WTC11 (cell line): ENCODE results near the gene TIMM22. TPM values are rescaled to one million over a fixed set of nuclear protein-coding genes. Genes with fewer than 3 reads are reported as not detected.

Experiments
- ATAC-seq: fragments of 200-7000 bp; cut with Tn5 transposase; 2 replicates; pipeline ENCODE4 v1.10.0; 2021; ENCODE audit warnings: mild to moderate bottlenecking, moderate library complexity
- CTCF ChIA-PET: fragments of 300-600 bp; sonication (Branson Sonifier 250); formaldehyde crosslinking; loops from one replicate; lab custom pipeline; 2021; ENCODE audit warnings: antibody characterized with exemption; lab: Charles Lee
- POLR2A ChIA-PET: fragments of 350-600 bp; sonication (Branson Sonifier 250); formaldehyde crosslinking; loops from one replicate; lab custom pipeline; 2021; ENCODE audit warnings: antibody characterized with exemption; lab: Charles Lee
- DNase-seq: peaks from one replicate; pipeline ENCODE4 v3.0.0; 2021; ENCODE audit warnings: low spot score
- H3K27ac Mint-ChIP-seq: 2 replicates; pipeline ENCODE4 v1.8.0; 2021; ENCODE audit warnings: mixed read lengths
- H3K27me3 Mint-ChIP-seq: 2 replicates; pipeline ENCODE4 v1.8.0; 2021; ENCODE audit warnings: low read depth, mild to moderate bottlenecking, moderate library complexity, mixed read lengths
- H3K36me3 Mint-ChIP-seq: 2 replicates; pipeline ENCODE4 v1.8.0; 2021; ENCODE audit warnings: mixed read lengths
- H3K4me1 Mint-ChIP-seq: 2 replicates; pipeline ENCODE4 v1.8.0; 2022; ENCODE audit warnings: mixed read lengths
- H3K4me3 Mint-ChIP-seq: 2 replicates; pipeline ENCODE4 v1.8.0; 2021; ENCODE audit warnings: mild to moderate bottlenecking, moderate library complexity, mixed read lengths
- H3K9me3 Mint-ChIP-seq: 2 replicates; pipeline ENCODE4 v1.8.0; 2021; ENCODE audit warnings: mixed read lengths
- CBFB ChIP-seq: sonication (generic); formaldehyde crosslinking; IDR thresholded peaks from 2 replicates; pipeline ENCODE4 v1.8.1; 2022; ENCODE audit warnings: mild to moderate bottlenecking, low read depth, missing genetic modification reagents
- IRF1 ChIP-seq: sonication (generic); formaldehyde crosslinking; IDR thresholded peaks from 2 replicates; pipeline ENCODE4 v1.8.0; 2023; ENCODE audit warnings: missing genetic modification reagents
- SMAD4 ChIP-seq: sonication (generic); formaldehyde crosslinking; IDR thresholded peaks from 2 replicates; pipeline ENCODE4 v1.8.0; 2022; ENCODE audit warnings: mild to moderate bottlenecking, missing genetic modification reagents
- SOX15 ChIP-seq: fragments of 250-450 bp; sonication (Bioruptor Pico); IDR thresholded peaks from 2 replicates; pipeline ENCODE4 v1.9.0; 2021; ENCODE audit warnings: mild to moderate bottlenecking
- TCF7 ChIP-seq: sonication (generic); formaldehyde crosslinking; IDR thresholded peaks from 2 replicates; pipeline ENCODE4 v1.8.0; 2022; ENCODE audit warnings: mild to moderate bottlenecking, low read depth, missing genetic modification reagents, moderate library complexity
- TEAD4 ChIP-seq: sonication (generic); formaldehyde crosslinking; IDR thresholded peaks from 2 replicates; pipeline ENCODE4 v1.8.0; 2022; ENCODE audit warnings: mild to moderate bottlenecking, missing genetic modification reagents
- ZBTB21 ChIP-seq: sonication (generic); formaldehyde crosslinking; IDR thresholded peaks from 2 replicates; pipeline ENCODE4 v1.8.1; 2023; ENCODE audit warnings: mild to moderate bottlenecking, missing genetic modification reagents, borderline replicate concordance
- total RNA-seq: library from RNA; stranded (reverse); gene quantifications from 3 replicates; pipeline ENCODE4 v1.2.3, GENCODE V29; 2021
- TF ChIP-seq, protein P1 (sequence below): sonication (generic); formaldehyde crosslinking; IDR thresholded peaks from 2 replicates; pipeline ENCODE4 v1.8.0; 2023; ENCODE audit warnings: missing genetic modification reagents, mild to moderate bottlenecking, borderline replicate concordance
- TF ChIP-seq, protein P2 (sequence below): sonication (generic); formaldehyde crosslinking; conservative IDR thresholded peaks from 2 replicates; pipeline ENCODE4 v1.8.1; 2023; ENCODE audit warnings: mild to moderate bottlenecking, low read depth, missing genetic modification reagents, moderate library complexity
- TF ChIP-seq, protein P3 (sequence below): sonication (generic); formaldehyde crosslinking; conservative IDR thresholded peaks from 2 replicates; pipeline ENCODE4 v1.8.1; 2022; ENCODE audit warnings: mild to moderate bottlenecking, missing genetic modification reagents
- TF ChIP-seq, protein P4 (sequence below): fragments of 250-450 bp; sonication (Bioruptor Pico); IDR thresholded peaks from 2 replicates; pipeline ENCODE4 v2.1.2; 2022; ENCODE audit warnings: mild to moderate bottlenecking, moderate library complexity
- TF ChIP-seq, protein P5 (sequence below): sonication (generic); formaldehyde crosslinking; IDR thresholded peaks from 2 replicates; pipeline ENCODE4 v1.8.0; 2022; ENCODE audit warnings: mild to moderate bottlenecking, missing genetic modification reagents

The TIMM22 gene
- total RNA-seq, 1 experiment from 2014 or later: 18.0 TPM

DNA sequence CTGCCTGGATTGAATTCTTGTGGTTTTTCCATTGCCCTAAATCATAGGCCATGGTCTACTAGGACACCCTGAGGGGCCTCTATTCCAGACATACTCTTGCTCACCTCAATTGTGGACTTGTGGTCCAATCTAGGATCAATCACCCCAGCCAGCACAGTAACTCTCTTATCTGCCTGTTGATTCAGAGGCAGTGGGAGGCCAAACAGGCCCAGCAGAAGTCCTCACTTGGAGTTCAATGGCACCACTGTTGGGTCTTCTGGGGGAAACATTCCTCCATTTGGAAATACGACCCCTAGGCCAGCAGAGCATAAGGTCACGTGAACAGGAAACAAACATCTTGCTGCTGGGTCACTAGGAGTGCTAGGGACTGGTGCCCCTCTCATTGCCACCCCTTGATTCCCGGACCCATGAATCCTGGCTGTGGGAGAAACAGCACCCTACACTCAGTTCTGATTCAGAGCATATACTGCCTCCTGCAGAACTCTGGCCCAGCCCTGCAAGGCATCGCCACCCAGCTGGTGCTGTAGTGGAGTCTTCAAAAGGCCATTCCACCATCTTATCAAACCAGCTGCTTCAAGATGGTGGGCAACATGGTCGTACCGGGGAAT, 10.5 kb upstream of the TIMM22 start (continued):
- TF ChIP-seq, protein P1, sequence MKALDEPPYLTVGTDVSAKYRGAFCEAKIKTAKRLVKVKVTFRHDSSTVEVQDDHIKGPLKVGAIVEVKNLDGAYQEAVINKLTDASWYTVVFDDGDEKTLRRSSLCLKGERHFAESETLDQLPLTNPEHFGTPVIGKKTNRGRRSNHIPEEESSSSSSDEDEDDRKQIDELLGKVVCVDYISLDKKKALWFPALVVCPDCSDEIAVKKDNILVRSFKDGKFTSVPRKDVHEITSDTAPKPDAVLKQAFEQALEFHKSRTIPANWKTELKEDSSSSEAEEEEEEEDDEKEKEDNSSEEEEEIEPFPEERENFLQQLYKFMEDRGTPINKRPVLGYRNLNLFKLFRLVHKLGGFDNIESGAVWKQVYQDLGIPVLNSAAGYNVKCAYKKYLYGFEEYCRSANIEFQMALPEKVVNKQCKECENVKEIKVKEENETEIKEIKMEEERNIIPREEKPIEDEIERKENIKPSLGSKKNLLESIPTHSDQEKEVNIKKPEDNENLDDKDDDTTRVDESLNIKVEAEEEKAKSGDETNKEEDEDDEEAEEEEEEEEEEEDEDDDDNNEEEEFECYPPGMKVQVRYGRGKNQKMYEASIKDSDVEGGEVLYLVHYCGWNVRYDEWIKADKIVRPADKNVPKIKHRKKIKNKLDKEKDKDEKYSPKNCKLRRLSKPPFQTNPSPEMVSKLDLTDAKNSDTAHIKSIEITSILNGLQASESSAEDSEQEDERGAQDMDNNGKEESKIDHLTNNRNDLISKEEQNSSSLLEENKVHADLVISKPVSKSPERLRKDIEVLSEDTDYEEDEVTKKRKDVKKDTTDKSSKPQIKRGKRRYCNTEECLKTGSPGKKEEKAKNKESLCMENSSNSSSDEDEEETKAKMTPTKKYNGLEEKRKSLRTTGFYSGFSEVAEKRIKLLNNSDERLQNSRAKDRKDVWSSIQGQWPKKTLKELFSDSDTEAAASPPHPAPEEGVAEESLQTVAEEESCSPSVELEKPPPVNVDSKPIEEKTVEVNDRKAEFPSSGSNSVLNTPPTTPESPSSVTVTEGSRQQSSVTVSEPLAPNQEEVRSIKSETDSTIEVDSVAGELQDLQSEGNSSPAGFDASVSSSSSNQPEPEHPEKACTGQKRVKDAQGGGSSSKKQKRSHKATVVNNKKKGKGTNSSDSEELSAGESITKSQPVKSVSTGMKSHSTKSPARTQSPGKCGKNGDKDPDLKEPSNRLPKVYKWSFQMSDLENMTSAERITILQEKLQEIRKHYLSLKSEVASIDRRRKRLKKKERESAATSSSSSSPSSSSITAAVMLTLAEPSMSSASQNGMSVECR: no peak
- TF ChIP-seq SOX15 (CRISPR knock-in tag) (no peak), TCF7 (CRISPR knock-in tag) (no peak), TEAD4 (no peak)
- TF ChIP-seq, protein P2, sequence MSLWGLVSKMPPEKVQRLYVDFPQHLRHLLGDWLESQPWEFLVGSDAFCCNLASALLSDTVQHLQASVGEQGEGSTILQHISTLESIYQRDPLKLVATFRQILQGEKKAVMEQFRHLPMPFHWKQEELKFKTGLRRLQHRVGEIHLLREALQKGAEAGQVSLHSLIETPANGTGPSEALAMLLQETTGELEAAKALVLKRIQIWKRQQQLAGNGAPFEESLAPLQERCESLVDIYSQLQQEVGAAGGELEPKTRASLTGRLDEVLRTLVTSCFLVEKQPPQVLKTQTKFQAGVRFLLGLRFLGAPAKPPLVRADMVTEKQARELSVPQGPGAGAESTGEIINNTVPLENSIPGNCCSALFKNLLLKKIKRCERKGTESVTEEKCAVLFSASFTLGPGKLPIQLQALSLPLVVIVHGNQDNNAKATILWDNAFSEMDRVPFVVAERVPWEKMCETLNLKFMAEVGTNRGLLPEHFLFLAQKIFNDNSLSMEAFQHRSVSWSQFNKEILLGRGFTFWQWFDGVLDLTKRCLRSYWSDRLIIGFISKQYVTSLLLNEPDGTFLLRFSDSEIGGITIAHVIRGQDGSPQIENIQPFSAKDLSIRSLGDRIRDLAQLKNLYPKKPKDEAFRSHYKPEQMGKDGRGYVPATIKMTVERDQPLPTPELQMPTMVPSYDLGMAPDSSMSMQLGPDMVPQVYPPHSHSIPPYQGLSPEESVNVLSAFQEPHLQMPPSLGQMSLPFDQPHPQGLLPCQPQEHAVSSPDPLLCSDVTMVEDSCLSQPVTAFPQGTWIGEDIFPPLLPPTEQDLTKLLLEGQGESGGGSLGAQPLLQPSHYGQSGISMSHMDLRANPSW (CRISPR knock-in tag): no peak

- CTCF ChIA-PET: interaction anchor here (1.0 kb wide), 1 partner anchor 68 kb away, joined by 4 read pairs; no protein-coding TSS in a partner anchor
Measured at GRCh38 chr17:987931-988330, 9.0 kb upstream of the TIMM22 start.

DNA sequence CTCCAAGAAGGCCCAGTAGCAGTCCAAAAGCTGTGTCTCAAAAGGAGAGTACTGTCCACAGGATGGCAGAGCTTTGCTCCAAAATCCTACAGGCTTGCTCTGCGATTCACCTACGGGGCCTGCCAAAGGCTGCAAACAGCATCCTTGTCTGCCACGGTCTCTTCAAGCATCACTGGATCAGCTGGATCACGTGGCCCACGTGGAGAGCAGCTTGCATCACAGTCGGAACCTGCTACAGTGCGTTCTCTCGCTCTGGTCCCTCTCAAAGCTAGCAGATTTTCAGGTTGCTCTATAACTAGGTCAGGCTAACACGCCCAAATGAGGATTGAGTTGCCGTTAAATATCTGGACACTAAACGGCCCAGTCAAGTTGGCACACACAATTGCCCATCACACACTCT, 8.4 kb upstream of the TIMM22 start:
- CTCF ChIA-PET: interaction anchor here (1.0 kb wide), 1 partner anchor 67 kb away, joined by 4 read pairs; no protein-coding TSS in a partner anchor
- TF ChIP-seq IRF1 (no peak), ZBTB21 (no peak), SMAD4 (CRISPR knock-in tag) (no peak), TCF7 (CRISPR knock-in tag) (no peak), SOX15 (CRISPR knock-in tag) (no peak)
- TF ChIP-seq, protein P3, sequence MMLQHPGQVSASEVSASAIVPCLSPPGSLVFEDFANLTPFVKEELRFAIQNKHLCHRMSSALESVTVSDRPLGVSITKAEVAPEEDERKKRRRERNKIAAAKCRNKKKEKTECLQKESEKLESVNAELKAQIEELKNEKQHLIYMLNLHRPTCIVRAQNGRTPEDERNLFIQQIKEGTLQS: no peak
- TF ChIP-seq, protein P4, sequence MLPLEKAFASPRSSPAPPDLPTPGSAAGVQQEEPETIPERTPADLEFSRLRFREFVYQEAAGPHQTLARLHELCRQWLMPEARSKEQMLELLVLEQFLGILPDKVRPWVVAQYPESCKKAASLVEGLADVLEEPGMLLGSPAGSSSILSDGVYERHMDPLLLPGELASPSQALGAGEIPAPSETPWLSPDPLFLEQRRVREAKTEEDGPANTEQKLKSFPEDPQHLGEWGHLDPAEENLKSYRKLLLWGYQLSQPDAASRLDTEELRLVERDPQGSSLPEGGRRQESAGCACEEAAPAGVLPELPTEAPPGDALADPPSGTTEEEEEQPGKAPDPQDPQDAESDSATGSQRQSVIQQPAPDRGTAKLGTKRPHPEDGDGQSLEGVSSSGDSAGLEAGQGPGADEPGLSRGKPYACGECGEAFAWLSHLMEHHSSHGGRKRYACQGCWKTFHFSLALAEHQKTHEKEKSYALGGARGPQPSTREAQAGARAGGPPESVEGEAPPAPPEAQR (CRISPR knock-in tag): no peak
- TF ChIP-seq, protein P5, sequence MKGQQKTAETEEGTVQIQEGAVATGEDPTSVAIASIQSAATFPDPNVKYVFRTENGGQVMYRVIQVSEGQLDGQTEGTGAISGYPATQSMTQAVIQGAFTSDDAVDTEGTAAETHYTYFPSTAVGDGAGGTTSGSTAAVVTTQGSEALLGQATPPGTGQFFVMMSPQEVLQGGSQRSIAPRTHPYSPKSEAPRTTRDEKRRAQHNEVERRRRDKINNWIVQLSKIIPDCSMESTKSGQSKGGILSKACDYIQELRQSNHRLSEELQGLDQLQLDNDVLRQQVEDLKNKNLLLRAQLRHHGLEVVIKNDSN: no peak
- Mint-ChIP-seq H3K9me3 (peaks cover 4% of the 10 kb centered on the region; the same call in 1 of the 2 replicates), H3K4me3 (no peak overlapping the region), H3K27ac (no peak overlapping the region), H3K36me3 (no peaks in the 10 kb centered on the region), H3K4me1 (no peaks in the 10 kb centered on the region), H3K27me3 (peaks cover 4% of the 10 kb centered on the region; the same call in 1 of the 2 replicates)
- POLR2A ChIA-PET: no interaction called here
- ATAC-seq (no peak), DNase-seq (no peak)

More at GRCh38 chr17:987931-988330, 9.0 kb upstream of the TIMM22 start:
- no peak overlapping the region for H3K4me3 Mint-ChIP-seq
- H3K4me1 Mint-ChIP-seq: no peaks in the 10 kb centered on the region
- no peak for DNase-seq
- POLR2A ChIA-PET: no interaction called here
- no peak for ATAC-seq
- peaks cover 4% of the 10 kb centered on the region; the same call in 1 of the 2 replicates for H3K27me3 Mint-ChIP-seq
- no peak for TF ChIP-seq CBFB (CRISPR knock-in tag)
- H3K36me3 Mint-ChIP-seq: no peaks in the 10 kb centered on the region
- peaks cover 2% of the 10 kb centered on the region; the same call in 1 of the 2 replicates for H3K9me3 Mint-ChIP-seq
- H3K27ac Mint-ChIP-seq: no peak overlapping the region
